Astrocyte (in vitro differentiated cells and primary cell): ENCODE data around the gene TXLNB. TPM values are rescaled to one million over a fixed set of nuclear protein-coding genes. Genes with fewer than 3 reads are reported as not detected.

Experiments
- DNase-seq: peaks from one replicate; pipeline ENCODE4 v3.0.0-alpha.2; 2010; ENCODE audit warnings: low read depth
- FAIRE-seq: peaks from 2 replicates; lab custom pipeline; 2011; peaks lifted over from hg19 to GRCh38; lab: Jason Lieb, UNC
- H2AFZ ChIP-seq: 2 replicates; pipeline ENCODE4 v1.6.0; 2012; ENCODE audit warnings: low read depth, low read length, inconsistent platforms
- H3K27ac ChIP-seq: 2 replicates; pipeline ENCODE4 v1.5.1; 2011; ENCODE audit warnings: low read depth, low read length, inconsistent platforms
- H3K27me3 ChIP-seq: 2 replicates; pipeline ENCODE4 v1.6.0; 2011; ENCODE audit warnings: low read length, inconsistent platforms; ENCODE audit not compliant: insufficient read depth
- H3K36me3 ChIP-seq: 2 replicates; pipeline ENCODE4 v1.5.1; 2011; ENCODE audit warnings: low read length, inconsistent platforms; ENCODE audit not compliant: insufficient read depth
- H3K4me1 ChIP-seq: 2 replicates; pipeline ENCODE4 v1.5.1; 2011; ENCODE audit warnings: low read length, inconsistent platforms; ENCODE audit not compliant: insufficient read depth
- H3K4me2 ChIP-seq: 2 replicates; pipeline ENCODE4 v1.6.0; 2012; ENCODE audit warnings: low read length, inconsistent platforms
- H3K4me3 ChIP-seq: 2 replicates; pipeline ENCODE4 v1.5.1; 2011; ENCODE audit warnings: low read depth, mild to moderate bottlenecking, low read length, inconsistent platforms; ENCODE audit not compliant: insufficient read depth
- H3K79me2 ChIP-seq: 2 replicates; pipeline ENCODE4 v1.6.0; 2012; ENCODE audit warnings: mild to moderate bottlenecking, low read length, inconsistent platforms; ENCODE audit not compliant: insufficient read depth
- H3K9ac ChIP-seq: 2 replicates; pipeline ENCODE4 v1.6.0; 2012; ENCODE audit warnings: mild to moderate bottlenecking, low read length, inconsistent platforms
- H3K9me3 ChIP-seq: 2 replicates; pipeline ENCODE4 v1.5.1; 2012; ENCODE audit warnings: low read depth, mild to moderate bottlenecking, low read length, inconsistent platforms; ENCODE audit not compliant: insufficient read depth
- H4K20me1 ChIP-seq: 2 replicates; pipeline ENCODE4 v1.6.0; 2012; ENCODE audit warnings: low read length, inconsistent platforms; ENCODE audit not compliant: insufficient read depth
- H3K27ac Mint-ChIP-seq: one replicate; pipeline ENCODE4 v1.8.0; 2021; ENCODE audit warnings: mild to moderate bottlenecking, mixed read lengths; ENCODE audit not compliant: unreplicated experiment
- H3K27me3 Mint-ChIP-seq: one replicate; pipeline ENCODE4 v1.8.0; 2021; ENCODE audit warnings: low read depth, mixed read lengths; ENCODE audit not compliant: unreplicated experiment
- H3K36me3 Mint-ChIP-seq: one replicate; pipeline ENCODE4 v1.8.0; 2021; ENCODE audit warnings: low read depth, mixed read lengths; ENCODE audit not compliant: unreplicated experiment
- H3K4me1 Mint-ChIP-seq: one replicate; pipeline ENCODE4 v1.8.0; 2021; ENCODE audit warnings: low read depth, mixed read lengths; ENCODE audit not compliant: unreplicated experiment
- H3K4me3 Mint-ChIP-seq: one replicate; pipeline ENCODE4 v1.8.0; 2021; ENCODE audit warnings: mild to moderate bottlenecking, moderate library complexity, mixed read lengths; ENCODE audit not compliant: unreplicated experiment
- H3K9me3 Mint-ChIP-seq: one replicate; pipeline ENCODE4 v1.8.0; 2021; ENCODE audit warnings: mild to moderate bottlenecking, mixed read lengths; ENCODE audit not compliant: unreplicated experiment
- CTCF ChIP-seq: IDR thresholded peaks from 2 replicates; pipeline ENCODE4 v1.5.1; 2011; ENCODE audit warnings: low read depth, mild to moderate bottlenecking, inconsistent platforms, low read length, moderate library complexity; ENCODE audit not compliant: insufficient read depth
- EZH2 ChIP-seq: IDR thresholded peaks from 2 replicates; pipeline ENCODE4 v1.6.1; 2012; ENCODE audit warnings: mild to moderate bottlenecking, low read length, inconsistent platforms; ENCODE audit not compliant: insufficient read depth
- total RNA-seq: library from RNA; stranded (reverse); gene quantifications from 2 replicates; pipeline ENCODE4 v1.2.1, GENCODE V29; 2021

The TXLNB gene
- total RNA-seq, 1 donor from 2014 or later = 0.57 TPM

GRCh38 chr6:139297921-139298320 lies 6.1 kb upstream of the TXLNB start:
- Histone ChIP-seq H3K4me2 (no peak overlapping the region), H3K79me2 (no peaks in the 10 kb centered on the region), H4K20me1 (no peaks in the 10 kb centered on the region), H3K4me3 (no peak overlapping the region), H3K9me3 (no peaks in the 10 kb centered on the region), H2AFZ (no peak overlapping the region), H3K4me1 (peaks cover 9% of the 10 kb centered on the region), H3K9ac (no peak overlapping the region), H3K27ac (no peak overlapping the region), H3K36me3 (no peaks in the 10 kb centered on the region), H3K27me3 (no peaks in the 10 kb centered on the region)
- Mint-ChIP-seq H3K27ac (no peak overlapping the region), H3K27me3 (peaks cover 2% of the 10 kb centered on the region), H3K36me3 (no peaks in the 10 kb centered on the region), H3K9me3 (no peaks in the 10 kb centered on the region), H3K4me1 (peaks cover 21% of the 10 kb centered on the region), H3K4me3 (no peak overlapping the region)
- no peak for DNase-seq
- no peak for FAIRE-seq
- TF ChIP-seq EZH2 (no peak), CTCF (no peak)

- Histone ChIP-seq H3K9ac (no peak overlapping the region), H3K9me3 (no peaks in the 10 kb centered on the region), H3K4me1 (peaks cover 12% of the 10 kb centered on the region), H3K27me3 (no peaks in the 10 kb centered on the region), H3K36me3 (no peaks in the 10 kb centered on the region), H3K4me3 (no peak overlapping the region), H2AFZ (no peak overlapping the region), H4K20me1 (no peaks in the 10 kb centered on the region), H3K4me2 (peak overlapping the region; percentile 58), H3K27ac (no peak overlapping the region), H3K79me2 (no peaks in the 10 kb centered on the region)
- DNase-seq = peak; percentile 91
- Mint-ChIP-seq H3K36me3 (no peaks in the 10 kb centered on the region), H3K4me1 (peaks cover 30% of the 10 kb centered on the region), H3K4me3 (no peak overlapping the region), H3K27ac (peak overlapping the region; percentile 75), H3K27me3 (peaks cover 2% of the 10 kb centered on the region), H3K9me3 (no peaks in the 10 kb centered on the region)
- TF ChIP-seq CTCF = no peak
- TF ChIP-seq EZH2 = no peak
- FAIRE-seq = peak; percentile 73
These were observed 5.1 kb upstream of the TXLNB start for GRCh38 chr6:139296927-139297326.

GRCh38 chr6:139295901-139296300 lies 4.1 kb upstream of the TXLNB start:
- TF ChIP-seq EZH2 = no peak
- H3K36me3 ChIP-seq = no peaks in the 10 kb centered on the region
- no peak overlapping the region for H3K4me2 ChIP-seq
- no peaks in the 10 kb centered on the region for H4K20me1 ChIP-seq
- H3K27me3 Mint-ChIP-seq = peaks cover 2% of the 10 kb centered on the region
- FAIRE-seq = no peak
- H3K27ac ChIP-seq = no peak overlapping the region
- H3K4me3 ChIP-seq = no peak overlapping the region
- H3K36me3 Mint-ChIP-seq = no peaks in the 10 kb centered on the region
- H3K27me3 ChIP-seq = no peaks in the 10 kb centered on the region
- no peak overlapping the region for H2AFZ ChIP-seq
- no peak overlapping the region for H3K4me3 Mint-ChIP-seq
- H3K4me1 ChIP-seq = peaks cover 22% of the 10 kb centered on the region
- H3K9ac ChIP-seq = no peak overlapping the region
- H3K79me2 ChIP-seq = no peaks in the 10 kb centered on the region
- no peaks in the 10 kb centered on the region for H3K9me3 ChIP-seq
- peaks cover 40% of the 10 kb centered on the region for H3K4me1 Mint-ChIP-seq
- H3K27ac Mint-ChIP-seq = no peak overlapping the region
- no peaks in the 10 kb centered on the region for H3K9me3 Mint-ChIP-seq
- DNase-seq = no peak
